Suprapubic skin (tissue), 4 donors: ENCODE data around the gene KIF16B. TPM values are rescaled to one million over a fixed set of nuclear protein-coding genes. Genes with fewer than 3 reads are reported as not detected.
"Not testable (repeated sequence)": the region's sequence is repeated elsewhere in the genome, so short reads cannot be mapped to it uniquely, and the experiment has no call there.

Source experiments
- DNase-seq, 2 donors: peaks; one replicate each; pipeline ENCODE4 v3.0.0-alpha.2; 2019; ENCODE audit warnings: low spot score in 2 of 2
- H3K27ac ChIP-seq: fragments of 200-600 bp; sonication (generic); one replicate; pipeline ENCODE4 v1.5.1; 2019
- H3K27me3 ChIP-seq: fragments of 200-600 bp; sonication (generic); one replicate; pipeline ENCODE4 v1.5.1; 2019
- H3K36me3 ChIP-seq: fragments of 200-600 bp; sonication (generic); one replicate; pipeline ENCODE4 v1.5.1; 2019
- H3K4me1 ChIP-seq: fragments of 200-600 bp; sonication (generic); one replicate; pipeline ENCODE4 v1.5.1; 2019
- H3K4me3 ChIP-seq: fragments of 200-600 bp; sonication (generic); one replicate; pipeline ENCODE4 v1.5.1; 2019; ENCODE audit warnings: mild to moderate bottlenecking
- H3K9me3 ChIP-seq: fragments of 200-600 bp; sonication (generic); one replicate; pipeline ENCODE4 v1.5.1; 2019
- CTCF ChIP-seq, 2 donors: fragments of 200-600 bp in 1 of 2; fragments of 450-650 bp in 1 of 2; sonication (generic) in 1 of 2; IDR thresholded peaks; one replicate each; pipeline ENCODE4 v1.5.1; 2016 to 2019; ENCODE audit warnings: antibody characterized with exemption in 2 of 2, mild to moderate bottlenecking in 1 of 2, moderate library complexity in 1 of 2
- EP300 ChIP-seq: sonication (generic); formaldehyde crosslinking; IDR thresholded peaks from one replicate; pipeline ENCODE4 v1.6.1; 2017; ENCODE audit warnings: antibody characterized with exemption
- POLR2A ChIP-seq, 2 donors: fragments of 450-650 bp; IDR thresholded peaks; one replicate each; pipeline ENCODE4 v1.6.1; 2017; ENCODE audit warnings: antibody characterized with exemption in 2 of 2, mild to moderate bottlenecking in 2 of 2, moderate library complexity in 2 of 2
- POLR2AphosphoS5 ChIP-seq, 3 donors: sonication (generic); formaldehyde crosslinking; IDR thresholded peaks; one replicate each; pipeline ENCODE4 v1.6.1; 2017; ENCODE audit warnings: antibody characterized with exemption in 3 of 3
- WGBS: methylation state at CpG from one replicate; pipeline ENCODE4 v1.1.5; 2018; 5-methylcytosine and 5-hydroxymethylcytosine counted together
- total RNA-seq, 4 donors: library from RNA; depleted of rRNA; stranded (reverse); fragments of >200 nt; gene quantifications; one replicate each; pipeline ENCODE4 v1.1.0, GENCODE V29; 2016

KIF16B gene
- total RNA-seq, 4 donors from 2014 or later = 23.7 to 64.0 (median 38.2) TPM

DNA sequence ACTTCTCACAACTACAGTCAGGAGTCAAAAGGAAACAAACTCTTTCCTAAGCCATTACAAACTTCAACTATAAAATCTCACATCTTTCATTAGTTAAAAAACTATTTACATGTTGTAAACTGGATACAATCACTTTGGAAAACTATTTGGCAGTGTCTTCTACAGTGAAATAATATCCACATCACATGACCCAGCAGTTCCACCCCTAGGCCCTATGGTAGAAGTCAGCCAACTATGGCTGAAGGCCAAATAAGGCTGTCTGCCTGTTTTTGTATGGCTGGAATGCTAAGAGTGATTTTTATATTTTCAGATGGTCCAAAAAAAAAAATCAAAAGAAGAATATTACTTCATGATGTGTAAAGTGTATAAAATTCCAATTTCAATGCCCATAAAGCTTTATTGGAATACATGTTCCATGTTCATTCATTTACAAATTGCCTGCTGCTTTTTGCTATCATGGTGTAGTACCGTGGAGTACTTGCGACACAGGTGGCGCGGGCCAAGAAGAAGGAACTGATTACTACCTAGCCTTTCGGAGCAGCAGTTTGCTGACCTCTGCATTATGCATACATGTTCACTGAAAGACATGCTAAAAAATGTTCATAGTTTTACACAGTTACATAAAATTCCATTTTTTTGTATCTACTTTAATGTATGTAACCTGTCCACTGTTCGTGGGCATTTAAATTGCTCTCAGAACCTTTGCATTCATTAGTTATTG, 129.0 kb downstream of the KIF16B start:
- no peak overlapping the region for H3K27ac ChIP-seq
- H3K4me3 ChIP-seq = no peak overlapping the region
- H3K36me3 ChIP-seq = no peaks in the 10 kb centered on the region
- TF ChIP-seq EP300 = no peak
- TF ChIP-seq CTCF (IDR thresholded peaks at IDR 0.05) = no peak
- TF ChIP-seq POLR2A (IDR thresholded peaks at IDR 0.05) = no peak
- no peak for TF ChIP-seq POLR2AphosphoS5 (IDR thresholded peaks at IDR 0.05)
- no peak for DNase-seq
- 58% methylated on average over 6 of the region's 6 CpGs for WGBS
- peaks cover 13% of the 10 kb centered on the region for H3K4me1 ChIP-seq
- no peaks in the 10 kb centered on the region for H3K27me3 ChIP-seq
- no peaks in the 10 kb centered on the region for H3K9me3 ChIP-seq

GRCh38 chr20:16441546-16442164, 131.6 kb downstream of the KIF16B start:
- no peak overlapping the region for H3K4me3 ChIP-seq
- WGBS = 89% methylated on average over 2 of the region's 2 CpGs
- peaks cover 13% of the 10 kb centered on the region for H3K4me1 ChIP-seq
- no peaks in the 10 kb centered on the region for H3K36me3 ChIP-seq
- no peak for TF ChIP-seq CTCF (IDR thresholded peaks at IDR 0.05)
- TF ChIP-seq POLR2A (IDR thresholded peaks at IDR 0.05) = no peak
- no peak for TF ChIP-seq EP300
- TF ChIP-seq POLR2AphosphoS5 (IDR thresholded peaks at IDR 0.05) = no peak
- no peak for DNase-seq
- no peaks in the 10 kb centered on the region for H3K9me3 ChIP-seq
- no peaks in the 10 kb centered on the region for H3K27me3 ChIP-seq
- H3K27ac ChIP-seq = no peak overlapping the region

- no peak overlapping the region for H3K27ac ChIP-seq
- DNase-seq = no peak
- H3K36me3 ChIP-seq = no peaks in the 10 kb centered on the region
- WGBS = 96% methylated on average over 4 of the region's 4 CpGs
- no peaks in the 10 kb centered on the region for H3K9me3 ChIP-seq
- no peaks in the 10 kb centered on the region for H3K27me3 ChIP-seq
- H3K4me1 ChIP-seq = peaks cover 13% of the 10 kb centered on the region
- TF ChIP-seq POLR2AphosphoS5 (IDR thresholded peaks at IDR 0.05) = no peak
- TF ChIP-seq EP300 = no peak
- no peak for TF ChIP-seq CTCF (IDR thresholded peaks at IDR 0.05)
- no peak for TF ChIP-seq POLR2A (IDR thresholded peaks at IDR 0.05)
- H3K4me3 ChIP-seq = no peak overlapping the region
These were observed 132.6 kb downstream of the KIF16B start for GRCh38 chr20:16440686-16441085.

- 89% methylated on average over 5 of the region's 5 CpGs for WGBS
- H3K27ac ChIP-seq, H3K36me3 ChIP-seq, DNase-seq, H3K4me3 ChIP-seq, H3K27me3 ChIP-seq, H3K9me3 ChIP-seq: not testable (repeated sequence)
- peaks cover 11% of the 10 kb centered on the region for H3K4me1 ChIP-seq
These were observed 133.7 kb downstream of the KIF16B start for GRCh38 chr20:16439540-16439939.

GRCh38 chr20:16438100-16438499, 135.1 kb downstream of the KIF16B start:
- TF ChIP-seq EP300 = no peak
- no peak for TF ChIP-seq POLR2A (IDR thresholded peaks at IDR 0.05)
- no peak for TF ChIP-seq CTCF (IDR thresholded peaks at IDR 0.05)
- TF ChIP-seq POLR2AphosphoS5 (IDR thresholded peaks at IDR 0.05) = no peak
- no peak overlapping the region for H3K27ac ChIP-seq
- H3K9me3 ChIP-seq = no peaks in the 10 kb centered on the region
- no peak overlapping the region for H3K4me3 ChIP-seq
- H3K27me3 ChIP-seq = no peaks in the 10 kb centered on the region
- DNase-seq = no peak
- WGBS = 79% methylated on average over 3 of the region's 3 CpGs
- H3K4me1 ChIP-seq = no peaks in the 10 kb centered on the region
- H3K36me3 ChIP-seq = no peaks in the 10 kb centered on the region
